ENCODE results near the gene POLQ.
A peak's percentile ranks its signal among the peaks of the same experiment; 100 is the strongest.

POLQ gene

GRCh38 chr3:121504618-121505017 is 41.2 kb downstream of the POLQ start:
- ChIA-PET CTCF (no interaction called here), POLR2A (no interaction called here)
- TF ChIP-seq CTCF (IDR thresholded peaks at IDR 0.05; ENCODE audit: insufficient read depth, low read length, missing control alignments) = no peak
- DNase-seq (ENCODE audit: low read depth, low spot score) = no peak
- H3K4me3 ChIP-seq (ENCODE audit: low read depth, low read length) = no peak overlapping the region

DNA sequence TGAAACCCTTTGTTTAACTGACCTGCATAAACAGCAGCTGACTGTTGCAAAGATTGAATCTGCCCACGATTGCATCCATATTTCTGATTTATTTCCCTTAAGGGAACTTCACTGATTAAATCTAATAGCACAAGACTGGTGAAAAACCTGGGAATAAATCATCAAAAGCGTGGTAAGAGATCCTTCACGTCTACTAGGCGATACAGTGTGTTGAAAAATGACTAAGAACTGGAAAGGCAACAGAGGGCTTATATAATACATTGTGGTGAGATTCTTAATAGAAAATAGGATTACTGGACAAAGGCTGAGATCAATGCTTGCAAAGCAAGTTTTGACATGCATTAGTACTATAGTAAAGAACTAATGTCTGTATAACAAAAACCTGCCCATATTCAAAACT is 49.0 kb downstream of the POLQ start:
- DNase-seq (ENCODE audit: low read depth, low spot score) = no peak
- H3K4me3 ChIP-seq (ENCODE audit: low read depth, low read length) = no peak overlapping the region
- no peak for TF ChIP-seq CTCF (IDR thresholded peaks at IDR 0.05; ENCODE audit: insufficient read depth, low read length, missing control alignments)
- CTCF ChIA-PET = no interaction called here
- POLR2A ChIA-PET = no interaction called here

GRCh38 chr3:121493431-121493830 is 52.4 kb downstream of the POLQ start:
- POLR2A ChIA-PET = no interaction called here
- no peak overlapping the region for H3K4me3 ChIP-seq (ENCODE audit: low read depth, low read length)
- DNase-seq (ENCODE audit: low read depth, low spot score) = no peak
- peak; percentile 32 for TF ChIP-seq CTCF (IDR thresholded peaks at IDR 0.05; ENCODE audit: insufficient read depth, low read length, missing control alignments)
- CTCF ChIA-PET = interaction anchor here (1.6 kb wide), 1 partner anchor 932 kb away, joined by 6 read pairs; no protein-coding TSS in a partner anchor

- POLR2A ChIA-PET = no interaction called here
- TF ChIP-seq CTCF (IDR thresholded peaks at IDR 0.05; ENCODE audit: insufficient read depth, low read length, missing control alignments) = no peak
- CTCF ChIA-PET = interaction anchor here (1.2 to 1.6 kb wide), 2 partner anchors 38 to 930 kb away, joined by 3 to 6 read pairs; no protein-coding TSS in a partner anchor
- no peak overlapping the region for H3K4me3 ChIP-seq (ENCODE audit: low read depth, low read length)
- DNase-seq (ENCODE audit: low read depth, low spot score) = no peak
Measured at GRCh38 chr3:121491683-121492320, 54.0 kb downstream of the POLQ start.

- CTCF ChIA-PET = interaction anchor here (1.2 kb wide), 1 partner anchor 12 kb away, joined by 3 read pairs; no protein-coding TSS in a partner anchor
Measured at GRCh38 chr3:121490161-121490560, 55.6 kb downstream of the POLQ start.

DNA sequence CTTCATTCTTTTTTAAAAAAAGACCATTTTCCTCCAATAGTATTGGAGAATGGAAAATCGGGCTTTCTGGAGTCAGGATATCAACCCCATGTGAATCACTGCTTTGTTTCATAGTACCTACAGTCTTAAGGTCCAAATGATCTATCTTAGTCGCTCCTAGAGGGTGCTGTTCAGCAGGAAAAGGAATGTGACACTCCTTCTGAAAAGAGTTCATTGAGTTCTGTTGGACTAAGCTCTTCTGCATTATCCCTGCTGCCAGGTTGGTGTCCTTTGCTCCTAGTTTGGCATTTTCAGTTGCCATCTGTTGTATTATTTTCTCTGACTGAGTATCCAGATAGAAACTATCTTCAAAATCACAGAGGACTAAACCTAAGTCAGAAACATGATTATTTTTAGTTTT is 57.2 kb downstream of the POLQ start:
- no peak for DNase-seq (ENCODE audit: low read depth, low spot score)
- ChIA-PET POLR2A (no interaction called here), CTCF (no interaction called here)

More at GRCh38 chr3:121490161-121490560, 55.6 kb downstream of the POLQ start:
- no peak for DNase-seq (ENCODE audit: low read depth, low spot score)
- TF ChIP-seq CTCF (IDR thresholded peaks at IDR 0.05; ENCODE audit: insufficient read depth, low read length, missing control alignments) = no peak
- H3K4me3 ChIP-seq (ENCODE audit: low read depth, low read length) = no peak overlapping the region
- POLR2A ChIA-PET = no interaction called here

More for the DNA sequence above, 57.2 kb downstream of the POLQ start:
- TF ChIP-seq CTCF (IDR thresholded peaks at IDR 0.05; ENCODE audit: insufficient read depth, low read length, missing control alignments) = no peak
- no peak overlapping the region for H3K4me3 ChIP-seq (ENCODE audit: low read depth, low read length)
